ENCODE results near the gene C19orf73.
A peak's percentile ranks its signal among the peaks of the same experiment; 100 is the strongest.
"Not testable (repeated sequence)": the region's sequence is repeated elsewhere in the genome, so short reads cannot be mapped to it uniquely, and the experiment has no call there.

The C19orf73 gene

DNA sequence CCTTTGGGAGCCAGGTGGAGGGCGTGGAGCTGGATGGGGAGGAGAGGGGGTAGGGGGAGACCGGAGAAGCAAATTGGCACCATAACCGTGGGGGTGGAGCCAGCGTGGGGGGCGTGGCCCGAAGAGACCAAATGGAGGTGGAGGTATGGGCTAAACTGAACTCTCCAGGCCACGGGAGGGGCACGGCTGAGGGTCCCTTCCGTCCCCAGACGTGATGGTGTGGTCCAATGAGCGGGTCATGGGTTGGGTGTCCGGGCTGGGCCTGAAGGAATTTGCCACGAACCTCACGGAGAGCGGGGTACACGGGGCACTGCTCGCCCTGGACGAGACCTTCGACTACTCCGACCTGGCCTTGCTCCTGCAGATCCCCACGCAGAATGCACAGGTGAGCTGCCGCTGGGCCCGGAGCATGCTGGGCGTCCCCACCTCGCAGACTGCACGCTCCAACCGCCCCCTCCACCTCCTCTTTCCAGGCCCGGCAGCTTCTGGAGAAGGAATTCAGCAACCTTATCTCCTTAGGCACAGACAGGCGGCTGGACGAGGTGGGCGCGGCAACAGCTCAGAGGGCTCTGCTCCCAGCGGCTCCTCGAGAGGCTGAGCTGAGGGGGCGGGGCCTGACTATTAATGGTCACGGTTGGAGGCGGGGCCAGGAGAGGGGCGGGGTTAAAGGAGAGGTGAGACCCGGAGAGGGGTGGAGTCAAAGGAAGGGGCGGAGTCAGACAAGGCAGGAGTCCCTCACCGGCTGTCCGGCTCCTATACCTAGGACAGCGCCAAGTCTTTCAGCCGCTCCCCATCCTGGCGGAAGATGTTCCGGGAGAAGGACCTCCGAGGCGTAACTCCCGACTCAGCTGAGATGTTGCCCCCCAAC lies 30.1 kb upstream of the C19orf73 start:
- peak in 13 of 14 donors; percentile 26 to 95 (median 75) for DNase-seq

DNA sequence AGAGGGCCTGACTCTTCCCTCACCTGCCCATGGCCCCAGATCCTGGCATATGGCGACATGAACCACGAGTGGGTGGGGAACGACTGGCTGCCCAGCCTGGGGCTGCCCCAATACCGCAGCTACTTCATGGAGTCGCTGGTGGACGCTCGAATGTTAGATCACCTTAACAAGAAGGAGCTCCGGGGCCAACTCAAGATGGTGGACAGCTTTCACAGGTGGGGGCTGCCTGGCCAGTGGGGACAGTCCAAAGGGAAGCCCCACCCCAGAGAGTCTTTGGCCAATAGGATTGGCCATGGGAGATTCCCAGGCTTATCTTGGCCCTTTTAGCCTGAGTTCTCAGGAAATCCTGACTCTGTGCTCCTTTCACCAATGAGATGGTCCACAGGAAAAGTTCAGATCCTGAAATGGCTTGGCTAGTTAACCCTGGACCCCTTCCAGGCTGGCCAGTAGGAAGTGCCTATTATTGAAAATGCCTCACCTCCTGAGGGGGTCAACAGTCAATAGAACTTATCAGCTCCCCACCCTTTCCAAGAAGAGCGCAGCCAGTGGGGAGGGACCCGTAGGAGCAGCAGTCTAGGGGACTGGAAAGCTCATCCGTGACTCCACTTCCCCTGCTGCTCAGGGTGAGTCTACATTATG lies 29.2 kb upstream of the C19orf73 start:
- DNase-seq = no peak

DNA sequence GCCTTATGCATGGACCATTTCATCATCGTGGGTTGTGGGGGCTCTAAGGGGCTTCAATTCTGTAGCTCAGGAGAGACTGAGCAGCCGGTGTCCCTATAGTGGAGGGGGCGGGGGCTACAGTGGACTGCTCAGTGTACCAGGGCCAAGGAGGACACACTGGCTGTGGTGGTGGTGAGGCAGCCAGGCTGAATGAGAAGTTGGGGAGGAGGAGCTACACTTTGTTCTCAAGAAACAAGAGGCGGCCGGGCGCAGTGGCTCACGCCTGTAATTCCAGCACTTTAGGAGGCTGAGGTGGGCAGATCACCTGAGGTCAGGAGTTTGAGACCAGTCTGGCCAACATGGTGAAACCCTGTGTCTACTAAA lies 27.4 kb upstream of the C19orf73 start:
- DNase-seq = peak in 3 of 14 donors; percentile 46 to 70 (median 69)

DNA sequence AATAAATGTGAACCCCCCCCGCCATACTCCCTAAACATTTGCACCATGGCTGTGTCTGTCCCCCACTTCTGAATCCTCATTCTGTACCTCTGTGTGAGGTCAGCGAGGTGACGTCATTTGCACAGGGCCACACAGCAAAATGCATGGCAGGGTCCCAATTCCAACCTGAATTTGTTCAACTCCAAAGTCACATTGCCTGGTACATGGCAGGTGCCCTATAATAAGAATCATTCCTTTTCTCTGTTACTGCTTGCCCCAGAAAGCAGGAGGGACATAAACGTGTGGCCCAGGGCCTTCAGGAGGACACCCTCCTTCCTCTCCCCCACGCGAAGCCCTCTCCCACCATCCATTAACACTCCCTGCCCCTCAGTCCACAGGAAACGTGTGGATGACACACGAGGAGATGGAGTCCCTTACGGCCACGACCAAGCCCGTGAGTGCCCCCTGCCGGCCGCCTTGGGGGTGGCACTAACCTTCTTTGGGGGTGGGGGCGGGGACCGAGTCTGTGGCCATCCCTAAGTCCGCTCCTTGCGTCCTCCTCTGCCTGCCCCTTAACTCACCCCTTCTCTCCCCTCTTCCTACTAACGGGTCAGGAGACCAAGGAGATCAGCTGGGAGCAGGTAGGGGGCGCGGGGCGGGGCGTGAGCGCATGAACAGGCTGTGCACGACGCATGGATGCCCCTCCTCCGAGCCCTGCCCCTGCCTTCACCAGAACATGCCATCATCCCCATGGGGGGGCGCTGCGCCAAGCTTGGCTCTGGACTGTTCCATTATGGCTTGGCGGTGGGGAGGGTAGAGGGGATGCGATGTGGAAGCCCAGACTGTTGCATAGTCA lies 26.8 kb upstream of the C19orf73 start:
- peak in 13 of 14 donors; percentile 48 to 91 (median 76) for DNase-seq

DNA sequence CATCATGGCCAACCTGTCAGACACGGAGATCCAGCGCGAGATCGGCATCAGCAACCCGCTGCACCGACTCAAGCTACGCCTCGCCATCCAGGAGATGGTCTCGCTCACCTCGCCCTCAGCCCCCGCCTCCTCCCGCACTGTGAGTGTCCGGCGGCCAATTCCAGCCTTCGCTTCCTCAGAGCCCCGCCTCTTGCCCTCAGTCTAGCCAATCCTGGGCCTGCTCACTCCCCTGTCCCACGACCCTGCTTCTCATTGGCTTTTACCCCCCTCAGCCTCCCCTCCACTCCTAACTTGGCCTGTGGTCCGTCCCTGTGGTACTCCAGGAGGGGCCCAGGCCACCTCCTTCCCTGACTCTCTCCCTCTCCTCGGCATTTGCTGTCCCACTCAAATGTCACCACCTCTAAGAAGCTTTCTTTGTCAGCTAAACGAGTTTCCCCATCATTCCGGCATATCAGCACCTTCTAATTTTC lies 24.0 kb upstream of the C19orf73 start:
- peak; percentile 40 to 92 (median 80) for DNase-seq

DNA sequence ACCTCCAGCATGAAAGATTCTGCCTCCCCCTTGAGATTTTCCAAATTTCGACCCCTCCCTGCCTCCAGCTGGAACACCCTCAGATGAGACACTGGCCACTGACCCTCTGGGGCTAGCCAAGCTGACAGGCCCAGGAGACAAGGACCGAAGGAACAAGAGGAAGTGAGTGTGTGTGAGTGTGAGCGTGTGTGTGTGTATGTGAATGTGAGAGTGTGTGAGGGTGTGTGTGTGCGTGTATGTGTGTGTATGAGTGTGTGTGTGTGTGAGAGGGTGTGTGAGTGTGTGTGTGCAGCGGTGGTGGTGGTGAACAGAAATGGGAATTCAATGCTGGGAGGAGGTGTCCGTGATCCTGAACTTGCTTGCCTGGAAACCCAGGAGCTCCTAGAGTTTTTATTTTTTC lies 22.4 kb upstream of the C19orf73 start:
- DNase-seq = no peak

DNA sequence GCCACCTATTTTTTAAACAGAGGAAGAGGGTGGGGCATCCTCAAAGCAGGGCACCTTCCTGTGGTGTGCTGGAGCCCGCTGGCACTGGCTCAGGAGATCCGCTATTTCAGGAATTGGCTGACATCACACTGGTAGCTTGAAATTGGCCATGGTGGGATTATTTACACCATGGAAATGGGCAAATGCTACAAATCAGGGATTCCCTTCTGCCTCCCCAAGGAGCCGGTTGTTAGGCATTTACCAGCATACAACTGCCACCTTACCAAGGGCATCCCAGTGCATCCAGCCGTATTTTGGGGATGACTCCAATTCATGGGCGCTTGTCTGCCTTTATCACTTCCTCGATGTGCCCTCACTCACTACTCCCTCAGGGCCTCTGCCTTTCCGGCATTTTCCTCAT lies 22.0 kb upstream of the C19orf73 start:
- no peak for DNase-seq

DNA sequence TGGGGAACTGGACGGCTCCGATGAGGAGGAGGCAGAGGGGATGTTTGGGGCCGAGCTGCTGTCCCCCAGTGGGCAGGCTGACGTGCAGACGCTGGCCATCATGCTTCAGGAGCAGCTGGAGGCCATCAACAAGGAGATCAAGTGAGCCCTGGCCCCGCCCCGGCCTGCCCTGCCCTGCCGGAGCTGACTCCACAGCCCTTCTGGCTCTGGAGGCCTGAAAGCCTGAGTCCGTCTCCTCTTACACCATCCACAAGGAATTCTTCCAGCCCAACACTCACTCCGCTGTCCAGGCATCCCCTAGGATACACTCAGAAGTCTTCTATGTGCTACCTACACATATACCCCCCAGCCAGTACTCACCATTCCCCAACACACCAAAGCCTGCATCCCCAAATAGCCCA lies 17.8 kb upstream of the C19orf73 start:
- no peak for DNase-seq

DNA sequence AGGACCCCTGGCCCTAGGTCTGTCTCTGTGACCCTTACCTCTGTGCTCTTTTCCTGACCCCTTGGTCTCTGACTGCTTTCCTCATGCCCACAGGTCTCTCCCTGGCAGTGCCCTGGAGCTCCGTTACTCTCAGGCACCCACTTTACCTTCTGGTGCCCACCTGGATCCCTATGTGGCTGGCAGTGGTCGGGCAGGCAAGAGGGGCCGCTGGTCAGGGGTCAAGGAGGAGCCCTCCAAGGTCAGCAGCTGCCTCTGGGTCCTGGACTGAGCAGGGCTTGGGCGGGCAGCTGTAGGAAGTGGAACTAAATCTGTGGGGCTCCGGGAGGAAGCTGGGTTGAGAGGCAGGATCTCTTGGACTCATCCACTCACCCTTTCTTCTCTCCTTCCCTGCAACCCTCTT lies 16.7 kb upstream of the C19orf73 start:
- DNase-seq = no peak

DNA sequence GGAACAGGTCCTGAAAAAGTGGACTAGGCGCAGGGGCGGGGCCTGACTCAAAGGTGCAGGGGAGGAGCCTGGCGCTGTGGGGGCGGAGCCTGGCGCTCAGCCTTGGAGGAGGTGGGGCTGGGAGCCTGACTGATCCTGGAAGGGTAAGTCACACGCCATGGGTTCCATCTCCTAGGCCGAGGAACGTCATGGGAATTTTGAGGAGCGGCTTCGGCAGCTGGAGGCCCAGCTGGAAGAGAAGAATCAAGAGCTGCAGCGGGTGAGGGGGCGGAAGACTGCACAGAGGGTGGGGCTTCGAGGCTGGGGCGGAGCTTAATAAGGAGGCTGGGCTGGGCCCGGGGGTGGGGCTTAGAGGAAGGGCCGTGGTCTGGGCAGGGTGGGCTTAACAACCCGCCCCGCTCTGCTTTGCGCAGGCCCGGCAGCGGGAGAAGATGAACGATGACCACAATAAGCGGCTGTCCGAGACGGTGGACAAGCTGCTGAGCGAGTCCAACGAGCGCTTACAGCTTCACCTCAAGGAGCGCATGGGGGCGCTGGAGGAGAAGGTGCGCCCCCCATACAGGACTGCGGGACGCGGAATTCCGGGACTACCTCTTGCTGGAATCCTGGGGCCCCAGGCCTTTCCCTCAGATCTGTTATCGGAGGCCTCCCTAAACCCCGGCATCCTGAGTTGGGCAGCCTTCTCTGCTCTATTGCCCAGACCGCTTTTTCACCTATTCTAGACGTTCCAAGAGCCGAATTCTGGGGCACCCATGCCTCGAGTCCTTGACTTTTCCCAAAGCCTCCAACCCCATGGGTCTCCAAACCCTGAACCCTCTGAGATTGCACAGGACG lies 14.9 kb upstream of the C19orf73 start:
- peak in 2 of 14 donors; percentile 16 to 17 for DNase-seq

DNA sequence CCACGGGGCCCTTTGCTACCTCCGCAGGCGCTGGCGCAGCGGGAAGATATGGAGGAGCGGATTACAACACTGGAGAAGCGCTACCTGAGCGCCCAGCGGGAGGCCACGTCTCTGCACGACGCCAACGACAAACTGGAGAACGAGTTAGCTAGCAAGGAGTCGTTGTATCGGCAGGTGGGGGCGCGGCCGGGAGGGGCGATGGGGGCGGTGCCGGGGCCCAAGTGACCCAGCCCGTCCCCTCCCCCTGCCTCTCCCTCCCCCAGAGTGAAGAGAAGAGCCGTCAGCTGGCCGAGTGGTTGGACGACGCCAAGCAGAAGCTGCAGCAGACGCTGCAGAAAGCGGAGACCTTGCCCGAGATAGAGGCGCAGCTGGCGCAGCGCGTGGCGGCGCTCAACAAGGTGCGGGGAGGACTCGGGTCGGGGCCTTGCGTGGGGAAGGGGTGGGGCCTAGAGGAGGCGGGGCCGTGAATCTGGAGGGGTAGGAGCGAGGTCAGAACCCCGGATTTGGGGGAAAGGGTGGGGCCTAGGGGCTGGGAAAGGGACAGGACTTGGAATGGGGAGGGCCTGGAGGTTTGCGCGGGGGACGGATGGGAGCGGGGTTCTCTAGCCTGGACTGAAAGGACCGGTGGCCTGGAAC lies 14.1 kb upstream of the C19orf73 start:
- no peak for DNase-seq

DNA sequence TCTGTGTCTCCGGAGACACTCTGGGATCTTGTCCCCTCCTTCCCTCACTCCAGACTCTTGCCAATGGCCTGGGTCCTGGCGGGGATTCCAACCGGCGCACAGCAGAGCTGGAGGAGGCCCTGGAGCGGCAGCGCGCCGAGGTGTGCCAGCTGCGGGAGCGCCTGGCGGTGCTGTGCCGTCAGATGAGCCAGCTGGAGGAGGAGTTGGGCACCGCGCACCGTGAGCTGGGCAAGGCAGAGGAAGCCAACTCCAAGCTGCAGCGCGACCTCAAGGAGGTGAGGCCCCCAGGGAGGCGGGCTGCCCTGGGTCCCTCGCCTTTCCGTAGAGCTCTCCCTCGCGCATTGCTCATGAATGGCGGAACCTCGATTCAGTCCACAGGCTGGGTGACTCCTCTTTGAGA lies 11.4 kb upstream of the C19orf73 start:
- DNase-seq = no peak

DNA sequence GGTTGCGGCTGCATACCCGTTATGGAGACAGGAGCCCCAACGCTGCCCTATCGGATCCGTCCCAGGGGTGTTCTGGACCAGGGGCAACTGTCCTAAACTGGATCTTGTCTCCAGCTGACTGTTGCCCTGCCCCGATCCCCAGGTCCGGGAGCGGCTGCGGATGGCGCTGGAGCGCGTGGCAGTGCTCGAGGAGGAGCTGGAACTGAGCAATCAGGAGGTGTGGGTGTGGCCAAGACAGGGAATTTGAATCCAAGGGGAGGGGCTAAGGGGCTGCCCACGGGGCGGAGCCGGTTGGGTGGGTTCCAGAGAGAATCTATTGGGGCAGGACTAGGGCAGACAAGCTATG lies 10.3 kb upstream of the C19orf73 start:
- no peak for DNase-seq

DNA sequence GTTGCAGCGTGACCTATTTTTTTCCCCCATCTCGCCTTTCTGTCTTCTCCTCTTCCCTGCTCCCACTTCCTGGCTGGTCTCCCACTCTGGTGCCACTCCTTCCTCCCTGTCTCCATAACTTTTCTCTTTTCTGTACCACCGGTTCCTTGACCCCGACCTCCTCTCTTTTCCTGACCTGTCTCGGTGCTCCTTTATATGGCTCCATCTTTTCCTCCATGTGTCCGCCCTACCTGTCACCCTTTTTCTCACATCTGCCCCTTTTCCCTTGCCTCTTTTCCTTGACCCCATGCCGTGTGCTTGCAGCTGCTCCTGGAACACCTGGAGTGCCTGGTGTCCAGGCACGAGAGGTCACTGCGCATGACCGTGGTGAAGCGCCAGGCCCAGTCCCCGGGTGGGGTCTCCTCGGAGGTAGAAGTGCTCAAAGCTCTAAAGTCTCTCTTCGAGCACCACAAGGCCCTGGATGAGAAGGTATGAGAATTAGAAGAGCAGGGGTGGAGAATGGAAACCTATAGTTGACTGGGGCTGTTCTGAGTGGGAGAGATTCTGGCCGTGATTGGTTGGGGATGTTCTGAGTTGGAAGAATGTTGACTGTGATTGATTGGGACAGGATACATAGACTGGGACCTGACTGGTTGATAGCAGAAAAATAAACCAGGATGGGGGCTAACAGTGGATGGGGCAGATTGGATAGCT lies 9.7 kb upstream of the C19orf73 start:
- no peak for DNase-seq

DNA sequence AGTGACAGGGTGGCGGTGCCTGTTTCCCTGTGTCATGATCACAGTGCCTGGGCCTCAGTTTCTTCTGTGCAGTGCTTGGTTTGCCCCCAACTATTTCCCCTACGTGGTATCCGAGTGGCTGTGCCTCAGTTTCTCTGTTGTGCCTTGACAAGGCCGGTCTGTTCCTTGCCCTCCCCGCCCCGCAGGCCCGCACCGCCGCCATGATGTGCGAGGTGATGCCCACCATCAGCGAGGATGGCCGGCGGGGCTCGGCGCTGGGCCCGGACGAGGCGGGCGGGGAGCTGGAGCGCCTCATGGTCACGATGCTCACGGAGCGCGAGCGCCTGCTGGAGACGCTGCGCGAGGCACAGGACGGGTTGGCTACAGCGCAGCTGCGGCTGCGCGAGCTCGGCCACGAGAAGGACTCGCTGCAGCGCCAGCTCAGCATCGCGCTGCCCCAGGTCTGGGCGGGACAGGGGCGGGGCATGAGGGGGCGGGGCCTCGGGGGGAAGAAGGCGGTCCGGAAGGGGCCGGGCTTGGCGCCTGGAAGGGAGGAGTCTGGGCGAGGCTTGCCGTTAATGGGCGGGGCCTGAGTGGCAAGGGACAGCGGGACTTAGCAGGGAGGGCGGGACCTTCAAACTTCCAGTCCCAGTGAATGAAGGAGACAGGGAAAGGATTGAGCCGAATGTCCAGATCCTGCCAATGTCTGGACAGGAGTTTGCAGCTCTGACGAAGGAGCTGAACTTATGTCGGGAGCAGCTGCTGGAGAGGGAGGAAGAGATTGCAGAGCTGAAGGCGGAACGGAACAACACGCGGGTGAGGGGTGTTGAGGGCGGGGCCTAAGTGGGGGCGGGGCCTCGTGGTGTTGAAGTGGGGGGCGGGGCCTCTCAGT lies 9.0 kb upstream of the C19orf73 start:
- DNase-seq = peak in 13 of 14 donors; percentile 70 to 97 (median 93)

DNA sequence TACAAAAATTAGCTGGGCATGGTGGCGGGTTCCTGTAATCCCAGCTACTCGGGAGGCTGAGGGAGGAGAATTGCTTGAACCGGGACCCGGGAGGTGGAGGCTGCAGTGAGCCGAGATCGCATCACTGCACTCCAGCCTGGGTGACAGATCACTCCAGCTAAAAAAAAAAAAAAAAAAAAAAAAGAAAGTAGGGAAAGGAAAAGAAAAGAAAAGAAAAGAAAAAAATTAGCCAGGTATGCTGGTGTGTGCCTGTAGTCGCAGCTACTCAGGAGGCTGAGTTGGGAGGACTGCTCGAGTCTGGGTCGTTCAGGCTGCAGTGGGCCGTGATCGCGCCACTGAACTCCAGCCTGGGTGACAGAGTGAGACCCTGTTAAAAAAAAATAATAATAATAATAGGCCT lies 8.3 kb upstream of the C19orf73 start:
- DNase-seq = not testable (repeated sequence)

DNA sequence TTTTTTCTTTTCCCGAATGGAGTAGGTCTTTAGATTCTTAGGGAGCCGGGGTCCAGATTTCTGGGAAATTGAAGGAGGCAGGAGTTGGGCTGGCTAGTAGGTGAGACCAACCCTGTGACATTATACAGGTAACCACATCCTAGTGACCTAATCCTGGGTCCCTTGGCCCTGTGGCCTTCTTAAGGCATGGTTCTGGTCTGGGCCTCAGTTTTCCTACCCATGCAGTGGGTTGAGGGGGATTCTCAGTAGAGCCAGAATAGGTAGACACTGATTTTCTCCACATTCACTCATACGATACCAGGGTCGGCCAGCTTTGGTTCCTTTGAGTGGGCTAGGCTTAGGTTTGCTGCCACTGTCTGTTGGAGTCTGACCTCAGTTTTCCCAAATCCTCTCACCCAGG lies 7.6 kb upstream of the C19orf73 start:
- no peak for DNase-seq

DNA sequence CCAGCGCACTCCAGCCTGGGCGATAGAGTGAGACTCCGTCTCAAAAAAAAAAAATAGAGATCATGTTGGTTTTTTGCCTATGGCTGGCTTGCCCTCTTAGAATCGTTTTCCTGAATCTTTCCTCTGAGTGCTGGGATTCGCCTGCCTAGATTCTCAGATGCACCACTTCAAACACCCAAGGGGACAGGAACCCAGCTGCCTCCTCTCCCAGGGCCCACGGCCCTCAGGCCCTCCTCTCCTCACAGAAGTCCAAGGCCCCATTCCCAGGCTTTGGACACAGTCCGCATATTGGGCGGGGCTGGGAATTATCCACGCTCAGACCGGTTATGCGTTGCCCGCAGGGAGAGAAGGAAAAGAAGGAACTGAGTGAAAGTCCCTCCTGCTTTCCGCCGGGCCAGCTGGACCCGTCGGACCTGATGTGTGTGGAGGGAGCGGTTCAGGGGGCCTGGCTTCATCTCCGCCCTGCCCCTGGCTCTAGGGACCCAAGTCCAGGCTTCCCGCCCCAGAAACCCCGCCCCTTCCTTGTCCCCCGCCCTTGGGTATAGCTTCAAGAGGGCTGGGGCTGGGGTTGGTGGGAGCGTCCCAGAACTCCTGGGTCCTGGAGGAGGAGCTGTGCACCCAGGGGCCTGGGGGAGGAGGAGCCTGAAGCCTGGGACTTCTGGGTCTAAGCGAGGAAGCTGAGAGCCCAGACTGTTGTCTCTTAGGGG lies 6.2 kb upstream of the C19orf73 start:
- no peak for DNase-seq

DNA sequence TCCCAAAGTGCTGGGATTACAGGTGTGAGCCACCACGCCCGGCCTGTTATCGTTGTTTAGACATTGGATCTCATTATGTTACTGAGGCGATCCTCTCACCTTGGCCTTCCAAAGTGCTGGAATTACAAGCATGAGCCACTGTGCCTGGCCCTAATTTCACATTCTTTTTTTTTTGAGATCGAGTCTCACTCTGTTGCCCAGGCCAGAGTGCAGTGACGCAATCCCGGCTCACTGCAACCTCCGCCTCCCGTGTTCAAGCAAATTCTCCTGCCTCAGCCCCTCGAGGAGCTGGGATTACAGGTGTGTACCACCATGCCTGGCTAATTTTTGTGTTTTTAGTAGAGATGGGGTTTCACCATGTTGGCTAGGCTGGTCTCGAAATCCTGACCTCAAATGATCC lies 4.3 kb upstream of the C19orf73 start:
- not testable (repeated sequence) for DNase-seq
